HEK293T (cell line): ENCODE results near the gene OLFML3.

Experiments used
- CTCF ChIA-PET: fragments of 350-600 bp; formaldehyde crosslinking; extraction: SDS; loops from one replicate; lab custom pipeline; 2021; ENCODE audit warnings: antibody characterized with exemption, inconsistent platforms; lab: Yijun Ruan, JAX
- POLR2A ChIA-PET: fragments of 350-600 bp; formaldehyde crosslinking; extraction: SDS; loops from one replicate; lab custom pipeline; 2020; ENCODE audit warnings: antibody characterized with exemption, inconsistent platforms; lab: Yijun Ruan, JAX
- DNase-seq: peaks from one replicate; pipeline ENCODE4 v3.0.0; 2012; ENCODE audit warnings: mixed read lengths; ENCODE audit errors: extremely low spot score
- ARNT ChIP-seq: fragments of 450-650 bp; IDR thresholded peaks from 2 replicates; pipeline ENCODE4 v1.6.1; 2017; ENCODE audit warnings: mild to moderate bottlenecking
- BHLHE40 ChIP-seq: fragments of 450-650 bp; IDR thresholded peaks from 2 replicates; pipeline ENCODE4 v1.6.1; 2016; ENCODE audit warnings: mild to moderate bottlenecking, moderate library complexity, borderline replicate concordance
- CTBP1 ChIP-seq: fragments of 450-650 bp; IDR thresholded peaks from 2 replicates; pipeline ENCODE4 v1.6.1; 2016; ENCODE audit warnings: borderline replicate concordance
- ELF4 ChIP-seq: fragments of 450-650 bp; IDR thresholded peaks from 2 replicates; pipeline ENCODE4 v1.6.1; 2017; ENCODE audit warnings: antibody characterized with exemption
- FOXA1 ChIP-seq: fragments of 450-650 bp; IDR thresholded peaks from 2 replicates; pipeline ENCODE4 v1.6.1; 2016; ENCODE audit warnings: mild to moderate bottlenecking
- FOXK2 ChIP-seq: fragments of 450-650 bp; IDR thresholded peaks from 2 replicates; pipeline ENCODE4 v1.6.1; 2016; ENCODE audit warnings: mild to moderate bottlenecking
- FOXM1 ChIP-seq: fragments of 450-650 bp; IDR thresholded peaks from 2 replicates; pipeline ENCODE4 v1.6.1; 2017; ENCODE audit warnings: mild to moderate bottlenecking, borderline replicate concordance
- HDGF ChIP-seq: fragments of 450-650 bp; IDR thresholded peaks from 2 replicates; pipeline ENCODE4 v1.6.1; 2017; ENCODE audit warnings: antibody characterized with exemption, borderline replicate concordance
- L3MBTL2 ChIP-seq: fragments of 450-650 bp; conservative IDR thresholded peaks from 2 replicates; pipeline ENCODE4 v1.6.1; 2016; ENCODE audit warnings: mild to moderate bottlenecking
- LEF1 ChIP-seq: fragments of 450-650 bp; IDR thresholded peaks from 2 replicates; pipeline ENCODE4 v1.6.1; 2017; ENCODE audit warnings: mild to moderate bottlenecking, borderline replicate concordance
- NFRKB ChIP-seq: fragments of 450-650 bp; IDR thresholded peaks from 2 replicates; pipeline ENCODE4 v1.6.1; 2016; ENCODE audit warnings: mild to moderate bottlenecking, moderate library complexity
- PKNOX1 ChIP-seq: fragments of 450-650 bp; IDR thresholded peaks from 2 replicates; pipeline ENCODE4 v1.6.1; 2016
- SP1 ChIP-seq: fragments of 450-650 bp; IDR thresholded peaks from 2 replicates; pipeline ENCODE4 v1.6.1; 2017
- SUZ12 ChIP-seq: fragments of 450-650 bp; IDR thresholded peaks from 2 replicates; pipeline ENCODE4 v1.6.1; 2016; ENCODE audit warnings: mild to moderate bottlenecking
- TARDBP ChIP-seq: fragments of 450-650 bp; IDR thresholded peaks from 2 replicates; pipeline ENCODE4 v1.6.1; 2016
- ZNF384 ChIP-seq: fragments of 450-650 bp; IDR thresholded peaks from 2 replicates; pipeline ENCODE4 v1.6.1; 2016

The OLFML3 gene

GRCh38 chr1:113978863-113979702 is at the start of gene OLFML3:
Gene OLFML3 (plus strand): TSS chr1:113979474. CDS start chr1:113979517, 43 bp downstream.
- TF ChIP-seq TARDBP (no peak), SUZ12 (no peak), ELF4 (no peak), FOXK2 (no peak), HDGF (no peak), FOXA1 (no peak), FOXM1 (no peak), ARNT (no peak), SP1 (no peak), L3MBTL2 (no peak)
- CTCF ChIA-PET = interaction anchor here (0.7 to 1.7 kb wide), 18 partner anchors 11 to 364 kb away, joined by 3 to 18 read pairs (median 4); partner anchors contain the start of gene SYT6
- POLR2A ChIA-PET = interaction anchor here (1.0 to 1.5 kb wide), 2 partner anchors 22 to 304 kb away, joined by 3 read pairs; no protein-coding TSS in a partner anchor
- DNase-seq = peak; percentile 74

GRCh38 chr1:113929750-113930498 is 49.4 kb upstream of the OLFML3 start:
- TF ChIP-seq PKNOX1 (peak; percentile 29; the same call in 1 of the 2 replicates), TARDBP (no peak)
- DNase-seq = peak; percentile 68
- POLR2A ChIA-PET = interaction anchor here (0.6 to 5.1 kb wide), 20 partner anchors 11 to 651 kb away, joined by 3 to 116 read pairs (median 4); partner anchors contain the start of genes AP4B1, DCLRE1B, PHTF1 and RSBN1
- CTCF ChIA-PET = interaction anchor here (0.7 to 2.3 kb wide), 4 partner anchors 9 to 49 kb away, joined by 3 to 7 read pairs (median 4); partner anchors contain the start of gene OLFML3

- TF ChIP-seq CTBP1 (no peak), FOXM1 (no peak), SP1 (no peak), NFRKB (no peak), ARNT (no peak)
- peak; percentile 42 for DNase-seq
- ChIA-PET POLR2A (interaction anchor here (0.6 to 5.1 kb wide), 12 partner anchors 10 to 358 kb away, joined by 3 to 116 read pairs (median 6); partner anchors contain the start of genes AP4B1, DCLRE1B, PHTF1 and RSBN1), CTCF (interaction anchor here (0.6 to 2.3 kb wide), 5 partner anchors 8 to 864 kb away, joined by 3 to 7 read pairs (median 4); partner anchors contain the start of gene OLFML3)
Measured at GRCh38 chr1:113930499-113931161, 48.6 kb upstream of the OLFML3 start.

- ChIA-PET POLR2A (interaction anchor here (0.6 to 5.1 kb wide), 3 partner anchors 16 to 357 kb away, joined by 3 to 116 read pairs (median 3); partner anchors contain the start of genes AP4B1 and DCLRE1B), CTCF (interaction anchor here (0.7 to 2.3 kb wide), 4 partner anchors 15 to 865 kb away, joined by 3 to 7 read pairs (median 4); partner anchors contain the start of gene OLFML3)
- TF ChIP-seq FOXM1 (no peak), SUZ12 (no peak), BHLHE40 (no peak), HDGF (no peak), L3MBTL2 (no peak), SP1 (no peak), PKNOX1 (no peak), TARDBP (no peak), FOXK2 (no peak), FOXA1 (no peak), CTBP1 (no peak), NFRKB (no peak), LEF1 (no peak), ELF4 (no peak)
- DNase-seq = no peak
Measured at GRCh38 chr1:113931451-113931851, 47.8 kb upstream of the OLFML3 start.

- DNase-seq = no peak
- TF ChIP-seq ARNT (no peak), L3MBTL2 (no peak), NFRKB (no peak), FOXK2 (no peak)
- POLR2A ChIA-PET = interaction anchor here (1.3 kb wide), 1 partner anchor 18 kb away, joined by 4 read pairs; no protein-coding TSS in a partner anchor
- CTCF ChIA-PET = interaction anchor here (0.6 kb wide), 1 partner anchor 15 kb away, joined by 3 read pairs; no protein-coding TSS in a partner anchor
Measured at GRCh38 chr1:113934006-113934405, 45.3 kb upstream of the OLFML3 start.

GRCh38 chr1:113934511-113935055 is 44.7 kb upstream of the OLFML3 start:
- ChIA-PET CTCF (no interaction called here), POLR2A (no interaction called here)
- no peak for DNase-seq
- TF ChIP-seq SP1 (no peak), ZNF384 (0 out of 2 replicates have a peak, but pooled peaks have one; percentile 36), BHLHE40 (no peak), FOXA1 (no peak), HDGF (no peak), FOXM1 (no peak), L3MBTL2 (no peak)
